GM19397 (cell line): ENCODE measurements around the gene PPFIA3.
"Not testable (repeated sequence)": the region's sequence is repeated elsewhere in the genome, so short reads cannot be mapped to it uniquely, and the experiment has no call there.

ENCODE experiments used
- ATAC-seq: cut with Tn5 transposase; IDR thresholded peaks from one replicate; pipeline ENCODE4 v1.9.1; 2021; ENCODE audit warnings: mild to moderate bottlenecking, moderate library complexity; ENCODE audit not compliant: unreplicated experiment

PPFIA3 gene

DNA sequence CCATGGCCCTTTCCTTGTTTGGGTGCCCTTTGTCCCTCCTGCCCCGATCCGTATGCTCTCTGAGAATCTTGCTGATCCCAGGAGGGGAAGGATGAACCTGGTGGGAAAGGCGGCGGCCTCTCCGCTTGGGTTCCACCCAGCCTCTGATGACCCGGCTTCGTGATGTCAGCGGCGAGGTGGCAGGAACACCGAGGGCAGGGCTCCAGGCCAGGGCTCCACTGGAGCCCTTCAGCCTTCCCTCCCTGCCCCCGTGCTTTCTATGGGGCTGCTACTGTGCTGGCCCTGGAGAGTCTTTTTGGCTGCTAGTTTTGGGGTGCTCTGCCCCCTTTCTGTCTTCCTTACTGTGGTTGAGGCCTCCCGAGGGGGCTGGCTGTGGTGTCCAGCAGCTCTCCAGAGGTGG is 17.0 kb upstream of the PPFIA3 start:
- ATAC-seq, result no peak

DNA sequence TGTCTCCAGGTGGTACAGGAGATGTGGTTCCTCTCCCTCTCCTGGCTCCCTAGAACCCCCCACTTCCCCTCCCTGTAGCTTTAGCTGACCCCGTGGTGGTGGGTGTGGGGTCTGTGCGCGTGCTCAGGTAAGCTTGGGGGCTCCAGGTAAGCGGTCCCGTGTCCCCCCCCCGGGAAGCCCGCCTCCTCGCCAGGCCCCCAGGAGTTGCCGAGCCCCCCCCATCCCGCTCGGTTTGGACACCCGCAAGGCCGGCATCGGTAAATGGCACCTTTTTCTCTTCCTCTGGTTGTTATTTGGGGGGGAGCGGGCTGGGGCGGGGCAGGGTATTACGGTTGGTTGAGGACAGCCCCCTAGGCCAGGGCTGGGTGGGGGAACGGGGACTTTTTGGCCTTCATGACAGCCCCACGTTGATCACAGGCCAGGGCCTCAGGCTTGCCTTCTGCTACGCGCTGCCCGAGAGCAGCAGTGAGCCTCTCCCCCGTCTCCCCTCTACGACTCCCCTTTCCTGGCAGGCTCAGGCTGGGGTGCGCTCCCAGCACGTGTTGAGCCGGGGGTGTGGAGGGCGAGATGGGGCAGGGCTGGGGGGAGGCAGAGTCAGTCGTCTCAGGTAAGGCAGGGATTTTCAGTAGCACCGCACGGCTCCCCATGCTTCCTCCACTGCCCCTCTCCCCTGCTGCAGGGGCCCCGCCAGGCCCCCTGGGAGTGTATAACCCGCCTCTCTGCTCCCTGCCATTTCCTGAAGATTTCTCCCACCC is 15.8 kb upstream of the PPFIA3 start:
- no peak for ATAC-seq

DNA sequence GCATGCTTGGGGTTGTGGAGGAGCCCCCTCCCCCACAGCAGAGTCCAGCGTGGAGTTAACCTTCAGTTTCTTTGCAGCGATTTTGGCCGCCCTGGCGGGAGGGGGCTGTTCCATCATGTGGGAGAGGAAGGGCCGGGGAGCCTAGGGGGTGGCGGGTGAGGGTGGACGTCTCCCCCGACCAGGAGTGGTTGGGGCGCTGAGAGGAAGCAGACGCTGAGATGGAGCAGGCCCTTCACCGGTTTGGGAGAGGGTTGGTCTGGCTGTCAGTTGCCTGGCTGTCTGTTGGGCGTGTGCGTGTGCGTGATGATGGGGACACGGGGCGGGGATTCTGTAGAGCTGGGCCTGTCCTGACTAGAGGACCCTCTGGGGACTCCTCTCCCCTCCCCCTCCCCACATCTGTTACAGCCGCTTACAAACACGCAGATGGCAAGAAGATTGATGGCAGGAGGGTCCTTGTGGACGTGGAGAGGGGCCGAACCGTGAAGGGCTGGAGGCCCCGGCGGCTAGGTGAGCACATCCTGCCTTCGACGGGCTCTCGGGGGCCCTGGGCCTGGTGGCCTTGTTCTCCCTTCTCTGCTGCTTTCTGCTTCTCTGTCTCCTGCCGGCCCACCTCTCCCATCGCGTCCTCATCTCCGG is 15.0 kb upstream of the PPFIA3 start:
- ATAC-seq, result no peak

DNA sequence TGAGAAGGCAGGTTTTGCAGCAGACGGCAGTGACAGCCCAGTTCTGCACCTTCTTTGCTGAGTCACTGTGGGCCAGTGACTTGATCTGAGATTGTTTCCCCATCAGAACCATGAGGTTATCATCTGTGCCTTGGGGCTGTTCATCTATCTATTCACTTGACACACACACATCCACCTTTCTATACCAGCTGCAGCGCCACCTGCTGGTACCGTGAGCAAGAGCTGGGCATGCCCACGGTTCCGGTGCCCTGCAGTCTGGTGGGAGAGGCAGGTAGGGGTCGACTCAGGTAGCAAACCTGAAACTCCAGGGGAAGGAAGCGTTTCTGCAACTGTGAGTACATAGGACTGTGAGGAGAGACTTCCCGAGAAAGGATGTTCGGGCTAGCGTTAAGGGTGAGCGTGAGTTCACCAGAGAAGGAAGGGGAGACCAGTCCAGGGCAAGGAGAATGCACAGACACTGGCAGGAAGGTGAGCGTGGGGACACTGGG is 12.7 kb upstream of the PPFIA3 start:
- ATAC-seq, result no peak

DNA sequence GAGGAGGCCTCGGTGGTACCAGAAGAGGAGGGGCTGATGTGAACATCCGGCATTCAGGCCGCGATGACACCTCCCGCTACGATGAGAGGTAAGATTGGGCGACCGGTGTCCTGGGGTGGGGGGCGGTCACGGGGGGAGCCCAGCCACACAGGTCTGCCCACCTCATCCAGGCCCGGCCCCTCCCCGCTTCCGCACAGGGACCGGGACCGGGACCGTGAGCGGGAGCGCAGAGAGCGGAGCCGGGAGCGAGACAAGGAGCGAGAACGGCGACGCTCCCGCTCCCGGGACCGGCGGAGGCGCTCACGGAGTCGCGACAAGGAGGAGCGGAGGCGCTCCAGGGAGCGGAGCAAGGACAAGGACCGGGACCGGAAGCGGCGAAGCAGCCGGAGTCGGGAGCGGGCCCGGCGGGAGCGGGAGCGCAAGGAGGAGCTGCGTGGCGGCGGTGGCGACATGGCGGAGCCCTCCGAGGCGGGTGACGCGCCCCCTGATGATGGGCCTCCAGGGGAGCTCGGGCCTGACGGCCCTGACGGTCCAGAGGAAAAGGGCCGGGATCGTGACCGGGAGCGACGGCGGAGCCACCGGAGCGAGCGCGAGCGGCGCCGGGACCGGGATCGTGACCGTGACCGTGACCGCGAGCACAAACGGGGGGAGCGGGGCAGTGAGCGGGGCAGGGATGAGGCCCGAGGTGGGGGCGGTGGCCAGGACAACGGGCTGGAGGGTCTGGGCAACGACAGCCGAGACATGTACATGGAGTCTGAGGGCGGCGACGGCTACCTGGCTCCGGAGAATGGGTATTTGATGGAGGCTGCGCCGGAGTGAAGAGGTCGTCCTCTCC is 11.5 kb upstream of the PPFIA3 start:
- no peak for ATAC-seq

DNA sequence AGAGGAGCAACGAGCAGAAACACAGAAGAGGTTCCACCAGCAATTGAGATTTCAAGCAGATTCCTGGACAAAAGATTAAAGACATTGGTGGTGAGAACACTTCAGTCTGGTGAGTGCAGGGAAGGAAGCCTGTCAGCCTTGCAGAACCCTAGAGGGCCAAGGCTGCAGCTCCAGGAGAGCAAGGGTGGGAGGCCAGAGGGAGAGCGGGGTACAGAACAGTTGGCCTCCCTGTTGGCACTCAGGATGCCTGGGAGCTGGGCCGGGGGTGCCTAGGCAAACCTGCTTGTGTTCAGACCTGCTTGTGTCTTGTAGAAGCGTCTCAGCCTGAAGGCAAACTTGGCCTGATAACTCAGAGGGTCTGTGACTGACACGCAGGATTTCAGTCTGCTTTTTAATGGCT is 10.3 kb upstream of the PPFIA3 start:
- ATAC-seq, result no peak

DNA sequence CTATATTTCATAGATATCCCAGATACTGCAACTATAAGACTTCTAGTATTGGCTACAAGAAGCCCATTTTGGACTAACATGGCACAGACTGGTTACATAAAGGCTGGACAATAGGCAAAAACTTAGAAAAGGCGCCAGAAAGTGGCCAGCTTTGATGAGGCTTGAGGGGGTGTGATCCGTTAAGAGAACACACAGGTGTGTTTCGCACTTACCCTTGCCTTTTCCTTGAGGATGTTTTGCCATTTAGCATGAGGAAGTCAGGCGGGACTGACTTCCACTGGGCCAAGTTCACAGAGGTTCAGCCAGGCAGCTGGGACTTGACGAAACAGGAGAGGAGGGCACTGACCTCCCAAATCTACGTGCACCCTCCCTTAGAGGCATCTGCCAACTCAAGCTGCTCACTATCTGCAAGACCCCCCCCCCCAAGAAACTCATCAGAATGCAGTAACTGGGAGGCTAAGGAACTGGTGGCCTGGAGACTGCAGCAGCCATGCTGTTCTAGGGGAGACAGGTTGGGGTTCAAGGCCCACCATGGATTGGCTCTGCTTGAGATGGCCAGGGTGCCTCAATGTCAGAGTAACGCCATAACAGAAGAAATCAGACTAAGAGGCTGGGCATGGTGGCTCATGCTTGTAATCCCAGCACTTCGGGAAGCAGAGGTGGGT is 9.6 kb upstream of the PPFIA3 start:
- no peak for ATAC-seq

DNA sequence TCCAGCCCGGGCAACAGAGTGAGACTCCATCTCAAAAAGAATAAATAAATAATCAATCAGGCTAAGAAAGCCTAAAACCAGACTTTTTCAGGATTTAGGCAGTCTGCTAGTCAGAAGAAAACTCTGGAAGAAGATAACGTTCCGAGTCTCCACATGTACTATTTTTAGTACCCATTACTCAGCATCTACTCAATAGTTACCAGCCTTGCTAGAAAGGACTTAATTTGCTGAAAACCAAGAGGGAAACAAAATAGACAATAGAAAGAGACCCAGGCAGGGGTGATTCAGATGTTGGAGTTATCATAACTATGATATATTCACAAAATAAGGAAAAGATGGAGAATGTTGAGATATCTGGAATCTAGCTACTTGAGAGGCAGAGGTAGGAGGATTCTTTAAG is 8.8 kb upstream of the PPFIA3 start:
- no peak for ATAC-seq

DNA sequence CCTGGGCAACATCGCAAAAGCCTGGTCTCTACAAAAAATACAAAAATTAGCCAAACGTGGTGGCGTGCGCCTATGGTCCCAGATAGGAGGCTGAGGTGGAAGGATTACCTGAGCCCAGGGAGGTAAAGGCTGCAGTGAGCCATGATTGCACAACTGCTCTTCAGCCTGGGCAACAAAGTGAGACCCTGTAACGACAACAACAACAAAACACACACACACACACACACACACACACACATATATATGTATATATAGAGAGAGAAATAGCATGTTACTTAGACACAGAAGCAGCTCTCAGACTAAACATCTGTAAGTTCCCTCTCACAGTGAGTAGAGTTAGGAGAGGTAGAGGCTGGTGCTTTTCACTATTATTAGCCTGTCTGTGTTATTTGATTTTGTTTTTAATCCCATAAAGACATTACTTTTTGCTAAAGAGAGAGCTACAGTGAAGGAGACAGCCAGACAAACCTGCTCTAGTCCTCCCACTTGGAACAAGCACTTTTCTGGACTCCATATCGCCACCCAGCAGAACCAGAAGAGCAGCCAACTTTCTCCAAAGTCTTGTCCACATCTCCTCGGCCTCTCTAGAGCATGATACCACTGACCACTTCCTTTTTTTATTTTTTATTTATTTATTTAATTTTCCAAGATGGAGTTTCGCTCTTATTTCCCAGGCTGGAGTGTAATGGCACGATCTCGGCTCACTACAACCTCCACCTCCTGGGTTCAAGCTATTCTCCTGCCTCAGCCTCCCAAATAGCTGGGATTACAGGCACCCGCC is 7.9 kb upstream of the PPFIA3 start:
- no peak for ATAC-seq

DNA sequence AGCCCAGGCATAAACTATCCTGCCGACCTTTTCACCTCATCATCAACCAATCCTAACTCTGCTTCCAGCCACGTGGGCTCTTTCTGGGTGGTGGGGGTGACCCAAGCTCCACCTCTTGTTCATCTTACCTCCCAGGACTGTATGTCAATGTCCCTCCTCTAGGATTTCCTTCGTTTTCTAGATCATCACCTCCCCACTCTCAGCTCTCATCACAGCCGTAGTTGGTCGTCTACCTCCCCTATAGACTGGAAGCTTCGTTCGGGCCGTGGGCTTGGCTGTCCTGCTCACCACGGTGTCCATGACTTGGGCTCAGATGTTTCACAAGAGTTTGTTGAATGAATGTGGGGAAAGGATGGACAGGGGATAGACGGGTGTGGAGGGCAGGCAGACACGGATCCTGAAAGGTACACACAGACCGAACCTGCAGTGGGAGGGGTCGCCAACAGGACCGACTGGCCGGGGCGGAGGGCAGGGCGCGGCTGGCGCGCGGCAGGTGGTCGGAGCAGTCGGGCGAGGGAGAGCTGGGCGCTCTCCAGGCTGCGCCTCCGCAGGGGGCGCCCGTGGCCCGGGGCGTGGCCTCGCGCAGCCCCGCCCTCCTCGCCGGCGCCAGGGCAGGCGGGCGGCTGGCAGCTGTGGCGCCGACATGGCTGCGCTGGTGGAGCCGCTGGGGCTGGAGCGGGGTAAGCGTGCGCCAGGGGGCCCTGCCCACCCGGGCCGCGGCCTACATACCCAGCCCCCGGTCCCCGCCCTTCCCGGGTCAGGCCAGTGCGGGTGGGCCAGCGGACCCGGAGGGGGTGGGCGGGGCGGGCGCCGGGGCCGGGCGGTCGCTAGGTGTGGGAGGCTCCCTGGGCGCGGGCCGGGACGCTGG is 5.3 kb upstream of the PPFIA3 start, which contains the start of gene LIN7B:
TSS of gene LIN7B (plus strand) at position 609 of the 868 bp plus-strand sequence. CDS start at position 644, 35 bp downstream.
- ATAC-seq, result peak; percentile 51

DNA sequence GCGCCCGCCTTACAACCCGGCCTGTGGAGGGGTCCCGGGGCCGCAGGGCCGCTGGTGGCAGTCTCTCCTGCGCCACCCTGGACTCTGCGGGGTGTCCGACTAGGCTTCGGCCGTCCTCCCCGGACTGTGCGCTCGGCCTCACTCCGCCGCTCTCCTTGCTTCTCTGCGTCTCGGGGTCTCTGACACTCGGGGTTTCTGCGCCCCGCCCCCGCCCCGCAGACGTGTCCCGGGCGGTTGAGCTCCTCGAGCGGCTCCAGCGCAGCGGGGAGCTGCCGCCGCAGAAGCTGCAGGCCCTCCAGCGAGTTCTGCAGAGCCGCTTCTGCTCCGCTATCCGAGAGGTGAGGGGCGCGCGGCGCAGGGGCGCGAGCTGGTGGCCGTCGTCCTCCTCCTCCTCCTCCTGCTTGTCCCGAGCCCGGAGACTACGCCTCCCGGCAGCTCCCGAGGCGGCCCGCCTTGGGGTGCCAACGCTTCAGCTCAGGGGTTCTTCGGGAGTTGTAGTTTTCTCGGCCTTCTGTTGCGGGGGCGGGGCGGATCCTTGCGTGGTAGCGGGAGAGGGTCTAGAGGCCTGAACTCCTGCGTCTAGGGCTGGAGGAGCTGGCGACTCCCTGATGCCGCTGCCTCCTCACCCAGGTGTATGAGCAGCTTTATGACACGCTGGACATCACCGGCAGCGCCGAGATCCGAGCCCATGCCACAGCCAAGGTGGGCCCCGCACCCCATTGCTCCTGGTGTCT is 4.5 kb upstream of the PPFIA3 start:
- ATAC-seq, result no peak

DNA sequence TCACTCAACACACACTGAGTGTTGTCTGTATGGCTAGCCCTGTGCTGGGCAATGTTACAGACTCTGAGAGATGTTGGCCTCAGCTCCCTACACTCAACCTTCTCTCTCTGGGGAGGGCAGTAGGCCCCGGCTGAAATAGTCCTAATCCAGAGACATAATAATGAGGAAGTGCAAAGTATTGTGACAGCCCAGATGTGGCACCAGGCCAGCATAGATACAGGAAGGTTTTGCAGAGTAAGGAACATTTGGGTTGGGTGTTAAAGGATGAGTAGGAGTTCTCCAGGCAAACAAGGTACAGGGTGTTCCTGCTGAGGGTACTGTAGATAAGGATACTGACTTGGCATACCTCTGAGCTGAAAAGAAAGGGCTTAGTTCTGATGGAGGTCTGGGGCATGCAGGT is 2.8 kb upstream of the PPFIA3 start:
- no peak for ATAC-seq

DNA sequence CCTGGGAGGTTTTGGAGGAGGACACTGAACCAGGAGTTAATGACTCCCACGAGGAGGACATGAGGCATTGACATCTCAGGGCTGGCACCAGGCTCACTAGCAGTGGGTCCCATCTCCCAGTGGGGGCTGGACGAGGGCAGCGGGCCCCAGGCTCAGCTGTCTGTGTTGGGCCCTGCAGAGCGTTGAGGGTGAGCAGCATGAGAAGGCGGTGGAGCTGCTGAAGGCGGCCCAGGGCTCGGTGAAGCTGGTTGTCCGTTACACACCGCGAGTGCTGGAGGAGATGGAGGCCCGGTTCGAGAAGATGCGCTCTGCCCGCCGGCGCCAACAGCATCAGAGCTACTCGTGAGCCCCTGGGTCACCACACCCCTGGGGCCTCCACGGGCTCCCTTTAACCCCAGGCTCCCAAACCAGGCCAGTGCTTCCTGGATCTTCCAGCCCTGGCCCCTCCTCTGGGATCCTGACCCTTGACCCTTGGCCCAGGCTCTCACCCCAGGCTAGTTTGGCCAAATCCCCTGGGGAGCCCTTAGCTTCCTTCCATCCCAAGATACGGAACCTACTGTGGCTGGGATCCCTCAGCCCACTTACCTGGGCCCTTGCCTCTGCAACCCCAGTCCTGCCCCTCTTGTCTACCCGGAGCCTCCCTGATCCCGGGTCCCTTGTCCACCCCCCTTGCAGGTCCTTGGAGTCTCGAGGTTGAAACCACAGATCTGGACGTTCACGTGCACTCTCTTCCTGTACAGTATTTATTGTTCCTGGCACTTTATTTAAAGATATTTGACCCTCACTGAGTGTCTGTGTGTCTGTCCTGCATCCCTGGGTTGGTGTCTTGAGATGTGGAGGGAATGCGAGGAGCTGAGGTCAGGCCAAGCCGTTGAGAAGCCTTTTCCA is 1.4 kb upstream of the PPFIA3 start:
- ATAC-seq, result no peak

DNA sequence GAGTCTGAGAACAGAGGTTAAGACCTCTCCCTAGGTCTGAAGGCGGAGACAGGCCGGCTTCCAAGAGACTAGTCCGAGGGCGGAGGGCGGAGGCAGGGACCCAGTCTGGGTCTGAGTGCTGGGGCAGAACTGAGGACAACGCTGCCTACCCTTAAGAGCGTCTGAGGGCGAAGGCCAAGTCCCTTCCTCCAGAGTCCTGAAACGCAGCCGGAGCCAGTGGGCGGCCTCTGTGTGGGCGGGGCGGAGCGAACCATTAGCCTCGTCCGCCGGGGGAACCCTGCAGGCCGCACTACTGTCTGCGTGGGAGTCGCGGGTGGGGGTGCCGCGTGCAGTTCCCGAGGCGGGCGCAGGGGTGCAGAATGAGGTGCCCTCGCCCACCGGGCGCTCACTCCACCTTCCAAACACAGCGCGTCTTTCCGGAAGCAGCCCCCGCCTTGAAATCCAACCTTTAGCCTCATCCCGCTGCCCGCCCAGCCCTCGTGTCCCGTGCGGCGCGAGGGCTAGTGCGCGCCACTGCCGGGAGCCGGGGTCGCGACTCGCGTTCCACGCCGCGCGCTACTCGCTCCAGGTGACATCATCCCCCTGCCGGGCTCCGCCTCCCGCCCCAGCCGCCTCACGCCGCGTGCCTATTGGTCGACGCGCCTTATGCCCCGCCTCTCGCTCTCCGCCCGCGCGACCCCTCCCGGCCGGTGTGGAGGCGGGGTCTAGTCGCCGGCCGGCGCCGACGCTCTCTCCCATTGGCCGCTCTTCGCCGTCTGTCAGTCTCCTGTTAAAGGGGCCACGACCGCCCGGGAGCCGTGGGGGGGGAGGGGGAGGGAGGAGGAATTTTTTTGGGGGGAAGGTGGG is 556 bp upstream of the PPFIA3 start, which contains the start of gene C19orf73:
TSS of gene C19orf73 (minus strand) at position 579 of the 846 bp plus-strand sequence. CDS start at position 458, 121 bp downstream.
- peak; percentile 85 for ATAC-seq

DNA sequence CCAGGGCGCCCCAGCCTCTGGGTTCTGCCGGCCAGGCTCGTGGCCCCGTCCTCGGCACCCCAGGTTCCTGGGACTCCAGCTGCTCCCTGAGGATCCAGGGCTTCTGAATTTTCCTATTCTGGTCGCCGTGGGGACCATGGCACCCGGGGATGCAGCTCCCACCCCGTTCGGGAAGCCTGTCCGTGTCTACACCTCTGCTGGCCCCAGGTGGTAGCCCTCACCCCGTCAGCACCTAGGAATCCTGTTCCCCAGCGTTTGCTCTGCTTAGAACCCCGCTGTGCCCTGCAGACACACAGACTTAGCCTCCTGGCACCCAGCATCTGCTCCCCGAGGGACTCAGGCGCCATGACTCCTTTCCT is 960 bp downstream of the PPFIA3 start:
- ATAC-seq, result no peak

DNA sequence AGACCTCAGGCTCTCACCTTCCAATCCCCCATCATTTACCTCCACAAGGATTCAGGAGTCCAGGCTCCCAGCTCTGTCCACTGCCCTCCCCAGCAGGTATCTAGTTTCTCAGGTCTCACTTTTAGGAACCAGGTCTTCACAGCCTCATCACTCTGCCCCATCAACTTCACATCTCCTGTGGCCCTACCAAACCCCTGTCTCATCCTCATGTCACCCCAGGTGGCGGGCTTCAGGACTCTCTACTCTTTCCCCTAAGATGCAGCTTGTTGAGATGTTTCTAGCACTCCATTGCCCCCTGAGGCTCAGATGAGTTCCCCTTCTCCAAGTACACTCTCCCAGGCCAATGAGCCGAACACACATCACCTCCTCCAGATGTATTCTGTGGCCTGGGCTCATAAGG is 1.5 kb downstream of the PPFIA3 start:
- ATAC-seq, result no peak

DNA sequence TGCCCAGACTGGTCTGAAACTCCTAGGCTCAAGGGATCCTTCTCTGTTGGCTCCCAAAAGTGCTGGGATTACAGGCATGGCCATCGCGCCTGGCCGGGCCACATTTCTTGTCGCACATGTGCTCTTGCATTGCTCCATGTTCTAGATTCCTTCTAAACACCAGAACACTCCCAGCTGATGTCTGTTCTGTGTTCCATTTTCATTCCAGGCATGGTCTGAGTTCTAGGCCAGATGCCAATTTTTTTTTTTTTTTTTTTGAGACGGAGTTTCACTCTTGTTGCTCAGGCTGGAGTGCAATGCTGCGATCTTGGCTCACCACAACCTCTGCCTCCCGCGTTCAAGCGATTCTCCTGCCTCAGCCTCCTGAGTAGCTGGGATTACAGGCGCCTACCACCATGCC is 2.5 kb downstream of the PPFIA3 start:
- not testable (repeated sequence) for ATAC-seq
